ENCODE measurements around the gene NGRN. TPM values are rescaled to one million over a fixed set of nuclear protein-coding genes. Genes with fewer than 3 reads are reported as not detected.

NGRN gene
- total RNA-seq, 1 experiment from 2014 or later = 137 TPM

DNA sequence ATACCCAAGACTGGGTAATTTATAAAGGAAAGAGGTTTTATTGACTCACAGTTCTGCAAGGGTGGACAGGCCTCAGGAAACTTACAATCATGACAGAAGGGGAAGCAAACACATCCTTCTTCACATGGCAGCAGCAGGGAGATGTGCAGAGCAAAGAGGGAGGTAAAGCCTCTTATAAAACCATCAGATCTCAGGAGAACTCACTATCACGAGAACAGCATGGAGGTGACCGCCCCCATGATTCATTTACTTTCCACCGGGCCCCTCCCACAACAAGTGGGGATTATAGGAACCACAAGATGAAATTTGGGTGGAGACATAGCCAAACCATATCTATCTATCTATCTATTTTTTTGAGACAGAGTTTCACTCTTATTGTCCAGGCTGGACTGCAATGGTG is 26.1 kb upstream of the NGRN start:
- CTCF ChIA-PET = no interaction called here
- H3K27ac ChIP-seq (ENCODE audit: low read length) = no peak overlapping the region
- no peak for DNase-seq (ENCODE audit: low read depth, low spot score)
- no peak for ATAC-seq
- TF ChIP-seq POLR2AphosphoS5 (IDR thresholded peaks at IDR 0.05; ENCODE audit: low read depth, low read length) (no peak), REST (IDR thresholded peaks at IDR 0.05; ENCODE audit: insufficient read depth in 1 of 2, low read depth in 2 of 2, low read length in 1 of 2) (no peak), CTCF (IDR thresholded peaks at IDR 0.05) (no peak), TCF7L2 (IDR thresholded peaks at IDR 0.05; ENCODE audit: low read depth, low read length) (no peak), SIN3A (IDR thresholded peaks at IDR 0.05; ENCODE audit: borderline replicate concordance, insufficient read depth, low read depth, low read length) (no peak)
- in situ Hi-C loops (cut with HindIII; ENCODE audit: low pct_unique_long_range_greater_than_20kb, low sequenced_read_pairs) (no loop called here), intact Hi-C loops (cut with micrococcal nuclease; ENCODE audit: unreplicated experiment) (no loop called here)
- H3K9me3 ChIP-seq (ENCODE audit: control insufficient read depth, insufficient read depth, low read depth, low read length) = no peaks in the 10 kb centered on the region
- H3K27me3 ChIP-seq (ENCODE audit: control insufficient read depth, insufficient read depth, low read length) = no peaks in the 10 kb centered on the region
- H3K4me3 ChIP-seq (ENCODE audit: low read depth in 2 of 2, low read length in 2 of 2) = no peak overlapping the region
- peaks cover 7% of the 10 kb centered on the region for H3K4me1 ChIP-seq (ENCODE audit: control insufficient read depth, insufficient read depth, low read length)
- BruUV-seq (replicated peaks) = no TSS peak
- no peaks in the 10 kb centered on the region; the same call in 1 of the 2 replicates for H3K36me3 ChIP-seq (ENCODE audit: control insufficient read depth, insufficient read depth, low read length)
- POLR2A ChIA-PET = no interaction called here

- Histone ChIP-seq H3K4me1 (ENCODE audit: control insufficient read depth, insufficient read depth, low read length) (no peaks in the 10 kb centered on the region), H3K27me3 (ENCODE audit: control insufficient read depth, insufficient read depth, low read length) (no peaks in the 10 kb centered on the region), H3K27ac (ENCODE audit: low read length) (no peak overlapping the region), H3K36me3 (ENCODE audit: control insufficient read depth, insufficient read depth, low read length) (no peaks in the 10 kb centered on the region; the same call in 1 of the 2 replicates), H3K4me3 (ENCODE audit: low read depth in 2 of 2, low read length in 2 of 2) (no peak overlapping the region), H3K9me3 (ENCODE audit: control insufficient read depth, insufficient read depth, low read depth, low read length) (no peaks in the 10 kb centered on the region)
- ChIA-PET POLR2A (no interaction called here), CTCF (no interaction called here)
- in situ Hi-C loops (cut with HindIII; ENCODE audit: low pct_unique_long_range_greater_than_20kb, low sequenced_read_pairs) = no loop called here
- no TSS peak for BruUV-seq (replicated peaks)
- TF ChIP-seq SIN3A (IDR thresholded peaks at IDR 0.05; ENCODE audit: borderline replicate concordance, insufficient read depth, low read depth, low read length) (no peak), POLR2AphosphoS5 (IDR thresholded peaks at IDR 0.05; ENCODE audit: low read depth, low read length) (no peak), REST (IDR thresholded peaks at IDR 0.05; ENCODE audit: insufficient read depth in 1 of 2, low read depth in 2 of 2, low read length in 1 of 2) (no peak), TCF7L2 (IDR thresholded peaks at IDR 0.05; ENCODE audit: low read depth, low read length) (no peak), CTCF (IDR thresholded peaks at IDR 0.05) (no peak)
- intact Hi-C loops (cut with micrococcal nuclease; ENCODE audit: unreplicated experiment) = no loop called here
- DNase-seq (ENCODE audit: low read depth, low spot score) (no peak), ATAC-seq (0 out of 2 replicates have a peak, but pooled peaks have one; percentile 15)
Observed at GRCh38 chr15:90240856-90241255, 24.6 kb upstream of the NGRN start.

All from Panc1 (cell line).